Liver (tissue), 9 donors: Measurements from ENCODE around the gene SMPD4. TPM values are rescaled to one million over a fixed set of nuclear protein-coding genes. Genes with fewer than 3 reads are reported as not detected.

Experiments
- DNase-seq: peaks from one replicate; pipeline ENCODE4 v3.0.0-alpha.2; 2017; ENCODE audit warnings: low spot score
- H3K27ac ChIP-seq, 2 donors: one replicate each; pipeline ENCODE4 v1.7.0; 2013; ENCODE audit warnings: inconsistent platforms in 2 of 2, low read length in 2 of 2, control low read depth in 1 of 2, low read depth in 1 of 2, mild to moderate bottlenecking in 1 of 2
- H3K27me3 ChIP-seq, 4 donors: one replicate each; pipeline versions ENCODE4 v1.6.1 to v1.7.0; 2013; ENCODE audit warnings: low read length in 3 of 4, inconsistent platforms in 1 of 4, mild to moderate bottlenecking in 1 of 4, moderate library complexity in 1 of 4; ENCODE audit not compliant: control insufficient read depth in 4 of 4, insufficient read depth in 4 of 4
- H3K36me3 ChIP-seq, 4 donors: one replicate each; pipeline versions ENCODE4 v1.6.1 to v1.7.0; 2013; ENCODE audit warnings: low read length in 3 of 4, mild to moderate bottlenecking in 3 of 4, low read depth in 1 of 4, moderate library complexity in 1 of 4; ENCODE audit not compliant: control insufficient read depth in 4 of 4, insufficient read depth in 3 of 4
- H3K4me1 ChIP-seq, 4 donors: one replicate each; pipeline versions ENCODE4 v1.6.1 to v1.7.0; 2013; ENCODE audit warnings: low read length in 3 of 4, mild to moderate bottlenecking in 3 of 4, moderate library complexity in 1 of 4; ENCODE audit not compliant: control insufficient read depth in 4 of 4, insufficient read depth in 4 of 4
- H3K4me3 ChIP-seq, 3 donors: one replicate each; pipeline versions ENCODE4 v1.6.1 to v1.7.0; 2013; ENCODE audit warnings: low read length in 3 of 3, control low read depth in 1 of 3, low read depth in 1 of 3, mild to moderate bottlenecking in 1 of 3
- H3K9ac ChIP-seq, 2 donors: one replicate each; pipeline ENCODE4 v1.7.0; 2013; ENCODE audit warnings: low read length in 2 of 2, mild to moderate bottlenecking in 2 of 2, moderate library complexity in 2 of 2, control low read depth in 1 of 2, low read depth in 1 of 2
- H3K9me3 ChIP-seq, 4 donors: one replicate each; pipeline versions ENCODE4 v1.6.1 to v1.7.0; 2013; ENCODE audit warnings: low read length in 3 of 4; ENCODE audit not compliant: control insufficient read depth in 4 of 4
- EGR1 ChIP-seq, 2 donors: IDR thresholded peaks; 2 replicates each; pipeline ENCODE4 v1.6.1; 2016 to 2018; ENCODE audit warnings: antibody characterized with exemption in 2 of 2, low read depth in 2 of 2
- FOXA1 ChIP-seq: IDR thresholded peaks from 2 replicates; pipeline ENCODE4 v1.6.1; 2016; ENCODE audit warnings: antibody characterized with exemption
- FOXA2 ChIP-seq: IDR thresholded peaks from 2 replicates; pipeline ENCODE4 v1.6.1; 2016; ENCODE audit warnings: antibody characterized with exemption
- GABPA ChIP-seq, 2 donors: IDR thresholded peaks in 1 of 2; conservative IDR thresholded peaks in 1 of 2; 2 replicates each; pipeline ENCODE4 v1.6.1; 2016; ENCODE audit warnings: antibody characterized with exemption in 2 of 2, mild to moderate bottlenecking in 1 of 2, moderate library complexity in 1 of 2
- HNF4A ChIP-seq, 2 donors: conservative IDR thresholded peaks; 2 replicates each; pipeline ENCODE4 v1.6.1; 2016; ENCODE audit warnings: antibody characterized with exemption in 2 of 2, mild to moderate bottlenecking in 2 of 2
- HNF4G ChIP-seq: IDR thresholded peaks from 2 replicates; pipeline ENCODE4 v1.6.1; 2016; ENCODE audit warnings: antibody characterized with exemption
- JUND ChIP-seq, 2 donors: IDR thresholded peaks; 2 replicates each; pipeline ENCODE4 v1.6.1; 2016; ENCODE audit warnings: antibody characterized with exemption in 2 of 2
- NR2F2 ChIP-seq: IDR thresholded peaks from 2 replicates; pipeline ENCODE4 v1.6.1; 2016; ENCODE audit warnings: antibody characterized with exemption
- RAD21 ChIP-seq, 2 donors: IDR thresholded peaks; 2 replicates each; pipeline ENCODE4 v1.6.1; 2016; ENCODE audit warnings: antibody characterized with exemption in 2 of 2, mild to moderate bottlenecking in 2 of 2
- RXRA ChIP-seq, 2 donors: IDR thresholded peaks; 2 replicates each; pipeline ENCODE4 v1.6.1; 2017 to 2018; ENCODE audit warnings: antibody characterized with exemption in 2 of 2, mild to moderate bottlenecking in 1 of 2
- SP1 ChIP-seq: IDR thresholded peaks from 2 replicates; pipeline ENCODE4 v1.6.1; 2018; ENCODE audit warnings: antibody characterized with exemption, mild to moderate bottlenecking
- TAF1 ChIP-seq: conservative IDR thresholded peaks from 2 replicates; pipeline ENCODE4 v1.6.1; 2016; ENCODE audit warnings: antibody characterized with exemption, mild to moderate bottlenecking
- WGBS: extraction: QIAGEN DNeasy Blood & Tissue Kit; methylation state at CpG from one replicate; pipeline ENCODE4 v1.1.7; 2013; 5-methylcytosine and 5-hydroxymethylcytosine counted together
- polyA plus RNA-seq, 2 donors: library from polyadenylated mRNA; stranded (reverse) in 1 of 2; unstranded in 1 of 2; fragments of 200-250 nt in 1 of 2; fragments of >200 nt in 1 of 2; fragmentation: Nextera tagmentation in 1 of 2; extraction: Ambion mirVana in 1 of 2; gene quantifications; one replicate each; pipeline versions ENCODE4 v1.2.1 to v1.2.3, GENCODE V29; 2013 to 2015
- total RNA-seq, 2 donors: library from RNA; depleted of rRNA; stranded (reverse); fragments of >200 nt; gene quantifications; one replicate each; pipeline ENCODE4 v1.2.3, GENCODE V29; 2014
- TF ChIP-seq, protein P1 (sequence below): fragments of 150-350 bp; IDR thresholded peaks from 2 replicates; pipeline ENCODE4 v1.5.1; 2017; ENCODE audit warnings: improper control_type of control experiment, low read depth, low read length; ENCODE audit not compliant: missing input control
- TF ChIP-seq, protein P2 (sequence below): IDR thresholded peaks from 2 replicates; pipeline ENCODE4 v1.6.1; 2016; ENCODE audit warnings: antibody characterized with exemption
- TF ChIP-seq, protein P3 (sequence below): IDR thresholded peaks from 2 replicates; pipeline ENCODE4 v1.6.1; 2016; ENCODE audit warnings: antibody characterized with exemption
- TF ChIP-seq, protein P4 (sequence below): IDR thresholded peaks from 2 replicates; pipeline ENCODE4 v1.6.1; 2016; ENCODE audit warnings: antibody characterized with exemption
- TF ChIP-seq, protein P5 (sequence below): IDR thresholded peaks from 2 replicates; pipeline ENCODE4 v1.6.1; 2016; ENCODE audit warnings: antibody characterized with exemption, mild to moderate bottlenecking
- donor health status: healthy.
- donor health status: healthy.
- donor health status: healthy.
- donor health status: healthy.
- donor health status: healthy.

SMPD4 gene
- total and polyA plus RNA-seq, 4 donors = 9.9 to 22.3 (median 17.7) TPM

DNA sequence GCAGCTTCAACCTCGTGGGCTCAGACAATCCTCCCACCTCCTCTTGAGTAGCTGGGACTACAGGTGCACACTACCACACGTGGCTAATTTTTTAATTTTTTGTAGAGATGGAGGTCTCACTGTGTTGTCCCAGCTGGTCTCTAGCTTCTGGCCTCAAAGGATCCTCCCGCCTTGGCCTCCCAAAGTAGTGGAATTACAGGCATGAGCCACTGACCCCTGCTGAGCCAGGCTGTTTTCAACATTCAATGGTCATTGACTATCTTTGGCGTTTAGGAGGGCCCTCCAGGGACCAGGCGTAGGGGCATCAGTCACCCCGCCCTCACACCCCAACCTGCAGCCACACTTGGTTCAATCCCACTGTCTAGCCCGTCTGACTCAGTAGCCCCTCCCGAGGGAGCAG lies 5.9 kb upstream of the SMPD4 start:
- no peak for TF ChIP-seq SP1
- no peak for TF ChIP-seq TAF1
- TF ChIP-seq, protein P1, sequence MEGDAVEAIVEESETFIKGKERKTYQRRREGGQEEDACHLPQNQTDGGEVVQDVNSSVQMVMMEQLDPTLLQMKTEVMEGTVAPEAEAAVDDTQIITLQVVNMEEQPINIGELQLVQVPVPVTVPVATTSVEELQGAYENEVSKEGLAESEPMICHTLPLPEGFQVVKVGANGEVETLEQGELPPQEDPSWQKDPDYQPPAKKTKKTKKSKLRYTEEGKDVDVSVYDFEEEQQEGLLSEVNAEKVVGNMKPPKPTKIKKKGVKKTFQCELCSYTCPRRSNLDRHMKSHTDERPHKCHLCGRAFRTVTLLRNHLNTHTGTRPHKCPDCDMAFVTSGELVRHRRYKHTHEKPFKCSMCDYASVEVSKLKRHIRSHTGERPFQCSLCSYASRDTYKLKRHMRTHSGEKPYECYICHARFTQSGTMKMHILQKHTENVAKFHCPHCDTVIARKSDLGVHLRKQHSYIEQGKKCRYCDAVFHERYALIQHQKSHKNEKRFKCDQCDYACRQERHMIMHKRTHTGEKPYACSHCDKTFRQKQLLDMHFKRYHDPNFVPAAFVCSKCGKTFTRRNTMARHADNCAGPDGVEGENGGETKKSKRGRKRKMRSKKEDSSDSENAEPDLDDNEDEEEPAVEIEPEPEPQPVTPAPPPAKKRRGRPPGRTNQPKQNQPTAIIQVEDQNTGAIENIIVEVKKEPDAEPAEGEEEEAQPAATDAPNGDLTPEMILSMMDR = no peak
- TF ChIP-seq HNF4A (conservative IDR thresholded peaks at IDR 0.05) = no peak
- no peak for TF ChIP-seq FOXA1
- no peak for TF ChIP-seq JUND (IDR thresholded peaks at IDR 0.05)
- no peak for TF ChIP-seq EGR1 (IDR thresholded peaks at IDR 0.05; ENCODE audit: low read depth in 2 of 2)
- TF ChIP-seq, protein P2, sequence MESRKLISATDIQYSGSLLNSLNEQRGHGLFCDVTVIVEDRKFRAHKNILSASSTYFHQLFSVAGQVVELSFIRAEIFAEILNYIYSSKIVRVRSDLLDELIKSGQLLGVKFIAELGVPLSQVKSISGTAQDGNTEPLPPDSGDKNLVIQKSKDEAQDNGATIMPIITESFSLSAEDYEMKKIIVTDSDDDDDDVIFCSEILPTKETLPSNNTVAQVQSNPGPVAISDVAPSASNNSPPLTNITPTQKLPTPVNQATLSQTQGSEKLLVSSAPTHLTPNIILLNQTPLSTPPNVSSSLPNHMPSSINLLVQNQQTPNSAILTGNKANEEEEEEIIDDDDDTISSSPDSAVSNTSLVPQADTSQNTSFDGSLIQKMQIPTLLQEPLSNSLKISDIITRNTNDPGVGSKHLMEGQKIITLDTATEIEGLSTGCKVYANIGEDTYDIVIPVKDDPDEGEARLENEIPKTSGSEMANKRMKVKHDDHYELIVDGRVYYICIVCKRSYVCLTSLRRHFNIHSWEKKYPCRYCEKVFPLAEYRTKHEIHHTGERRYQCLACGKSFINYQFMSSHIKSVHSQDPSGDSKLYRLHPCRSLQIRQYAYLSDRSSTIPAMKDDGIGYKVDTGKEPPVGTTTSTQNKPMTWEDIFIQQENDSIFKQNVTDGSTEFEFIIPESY = no peak
- TF ChIP-seq, protein P3, sequence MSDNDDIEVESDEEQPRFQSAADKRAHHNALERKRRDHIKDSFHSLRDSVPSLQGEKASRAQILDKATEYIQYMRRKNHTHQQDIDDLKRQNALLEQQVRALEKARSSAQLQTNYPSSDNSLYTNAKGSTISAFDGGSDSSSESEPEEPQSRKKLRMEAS = no peak
- no peak for TF ChIP-seq HNF4G
- no peak for TF ChIP-seq RXRA (IDR thresholded peaks at IDR 0.05)
- Histone ChIP-seq H3K4me3 (no peak overlapping the region), H3K4me1 (peaks cover 0 to 13% (median 7%) of the 10 kb centered on the region in 4 donors), H3K9me3 (no peaks in the 10 kb centered on the region), H3K27me3 (no peaks in the 10 kb centered on the region), H3K9ac (no peak overlapping the region), H3K27ac (no peak overlapping the region), H3K36me3 (peaks cover 2 to 3% (median 3%) of the 10 kb centered on the region in 4 donors)
- DNase-seq = no peak
- WGBS = 92% methylated on average over 8 of the region's 8 CpGs

DNA sequence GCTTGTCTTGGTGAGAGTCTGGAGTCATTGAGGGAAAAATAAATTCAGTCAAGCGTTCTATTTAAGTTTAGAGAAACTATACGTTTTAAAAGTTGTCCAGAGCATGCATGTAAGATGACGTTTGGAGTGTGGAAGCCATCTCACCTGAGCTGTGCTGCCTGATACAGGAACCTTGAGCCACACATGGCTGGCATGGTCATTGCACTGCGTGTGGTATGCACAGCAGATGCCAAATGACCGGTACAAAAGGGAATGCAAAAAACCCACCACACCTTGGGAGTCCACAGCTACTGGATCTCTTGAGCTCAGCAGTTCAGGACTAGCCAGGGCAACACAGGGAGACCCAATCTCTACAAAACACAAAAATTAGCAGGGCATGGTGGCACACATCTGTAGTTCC lies 5.0 kb upstream of the SMPD4 start:
- peaks cover 0 to 13% (median 7%) of the 10 kb centered on the region in 4 donors for H3K4me1 ChIP-seq
- H3K9me3 ChIP-seq = no peaks in the 10 kb centered on the region
- no peak for DNase-seq
- WGBS = 92% methylated on average over 5 of the region's 5 CpGs
- no peak overlapping the region for H3K9ac ChIP-seq
- H3K27ac ChIP-seq = no peak overlapping the region
- peaks cover 2 to 3% (median 3%) of the 10 kb centered on the region in 4 donors for H3K36me3 ChIP-seq
- TF ChIP-seq, protein P1 = no peak
- TF ChIP-seq HNF4G (no peak), RAD21 (IDR thresholded peaks at IDR 0.05) (no peak), RXRA (IDR thresholded peaks at IDR 0.05) (no peak), FOXA1 (no peak), GABPA (IDR thresholded peaks at IDR 0.05 in 1 of 2, conservative IDR thresholded peaks at IDR 0.05 in 1 of 2) (no peak), JUND (IDR thresholded peaks at IDR 0.05) (no peak), NR2F2 (no peak), TAF1 (no peak), EGR1 (IDR thresholded peaks at IDR 0.05; ENCODE audit: low read depth in 2 of 2) (no peak), SP1 (no peak), HNF4A (conservative IDR thresholded peaks at IDR 0.05) (no peak), FOXA2 (no peak)
- TF ChIP-seq, protein P4, sequence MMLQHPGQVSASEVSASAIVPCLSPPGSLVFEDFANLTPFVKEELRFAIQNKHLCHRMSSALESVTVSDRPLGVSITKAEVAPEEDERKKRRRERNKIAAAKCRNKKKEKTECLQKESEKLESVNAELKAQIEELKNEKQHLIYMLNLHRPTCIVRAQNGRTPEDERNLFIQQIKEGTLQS = no peak
- TF ChIP-seq, protein P5, sequence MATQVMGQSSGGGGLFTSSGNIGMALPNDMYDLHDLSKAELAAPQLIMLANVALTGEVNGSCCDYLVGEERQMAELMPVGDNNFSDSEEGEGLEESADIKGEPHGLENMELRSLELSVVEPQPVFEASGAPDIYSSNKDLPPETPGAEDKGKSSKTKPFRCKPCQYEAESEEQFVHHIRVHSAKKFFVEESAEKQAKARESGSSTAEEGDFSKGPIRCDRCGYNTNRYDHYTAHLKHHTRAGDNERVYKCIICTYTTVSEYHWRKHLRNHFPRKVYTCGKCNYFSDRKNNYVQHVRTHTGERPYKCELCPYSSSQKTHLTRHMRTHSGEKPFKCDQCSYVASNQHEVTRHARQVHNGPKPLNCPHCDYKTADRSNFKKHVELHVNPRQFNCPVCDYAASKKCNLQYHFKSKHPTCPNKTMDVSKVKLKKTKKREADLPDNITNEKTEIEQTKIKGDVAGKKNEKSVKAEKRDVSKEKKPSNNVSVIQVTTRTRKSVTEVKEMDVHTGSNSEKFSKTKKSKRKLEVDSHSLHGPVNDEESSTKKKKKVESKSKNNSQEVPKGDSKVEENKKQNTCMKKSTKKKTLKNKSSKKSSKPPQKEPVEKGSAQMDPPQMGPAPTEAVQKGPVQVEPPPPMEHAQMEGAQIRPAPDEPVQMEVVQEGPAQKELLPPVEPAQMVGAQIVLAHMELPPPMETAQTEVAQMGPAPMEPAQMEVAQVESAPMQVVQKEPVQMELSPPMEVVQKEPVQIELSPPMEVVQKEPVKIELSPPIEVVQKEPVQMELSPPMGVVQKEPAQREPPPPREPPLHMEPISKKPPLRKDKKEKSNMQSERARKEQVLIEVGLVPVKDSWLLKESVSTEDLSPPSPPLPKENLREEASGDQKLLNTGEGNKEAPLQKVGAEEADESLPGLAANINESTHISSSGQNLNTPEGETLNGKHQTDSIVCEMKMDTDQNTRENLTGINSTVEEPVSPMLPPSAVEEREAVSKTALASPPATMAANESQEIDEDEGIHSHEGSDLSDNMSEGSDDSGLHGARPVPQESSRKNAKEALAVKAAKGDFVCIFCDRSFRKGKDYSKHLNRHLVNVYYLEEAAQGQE = no peak
- TF ChIP-seq, protein P3 = no peak
- TF ChIP-seq, protein P2 = no peak
- no peaks in the 10 kb centered on the region for H3K27me3 ChIP-seq
- no peak overlapping the region for H3K4me3 ChIP-seq
